ENCODE results near the gene ARHGAP15.

The ARHGAP15 gene

GRCh38 chr2:143264851-143265250 is 135.6 kb downstream of the ARHGAP15 start:
- TF ChIP-seq CTCF (IDR thresholded peaks at IDR 0.05), result no peak
- Mint-ChIP-seq H3K36me3 (ENCODE audit: low read depth) (no peaks in the 10 kb centered on the region), H3K27ac (no peak overlapping the region), H3K27me3 (ENCODE audit: low read depth, poor library complexity) (no peaks in the 10 kb centered on the region), H3K4me3 (no peak overlapping the region), H3K4me1 (no peaks in the 10 kb centered on the region), H3K9me3 (no peaks in the 10 kb centered on the region)
- DNase-seq, result no peak

- H3K27me3 Mint-ChIP-seq (ENCODE audit: low read depth, poor library complexity), result no peaks in the 10 kb centered on the region
- H3K4me1 Mint-ChIP-seq, result no peaks in the 10 kb centered on the region
- DNase-seq, result no peak
- no peaks in the 10 kb centered on the region for H3K36me3 Mint-ChIP-seq (ENCODE audit: low read depth)
- H3K27ac Mint-ChIP-seq, result no peak overlapping the region
- no peak overlapping the region for H3K4me3 Mint-ChIP-seq
- no peaks in the 10 kb centered on the region for H3K9me3 Mint-ChIP-seq
- TF ChIP-seq CTCF (IDR thresholded peaks at IDR 0.05), result no peak
Observed at GRCh38 chr2:143279672-143280071, 150.5 kb downstream of the ARHGAP15 start.

GRCh38 chr2:143280097-143280757 is 151.0 kb downstream of the ARHGAP15 start:
- no peak overlapping the region for H3K27ac Mint-ChIP-seq
- H3K9me3 Mint-ChIP-seq, result no peaks in the 10 kb centered on the region
- H3K36me3 Mint-ChIP-seq (ENCODE audit: low read depth), result no peaks in the 10 kb centered on the region
- no peaks in the 10 kb centered on the region for H3K4me1 Mint-ChIP-seq
- TF ChIP-seq CTCF (IDR thresholded peaks at IDR 0.05), result no peak
- no peak overlapping the region for H3K4me3 Mint-ChIP-seq
- DNase-seq, result no peak
- H3K27me3 Mint-ChIP-seq (ENCODE audit: low read depth, poor library complexity), result no peaks in the 10 kb centered on the region

GRCh38 chr2:143282684-143283083 is 153.5 kb downstream of the ARHGAP15 start:
- no peak for TF ChIP-seq CTCF (IDR thresholded peaks at IDR 0.05)
- Mint-ChIP-seq H3K36me3 (ENCODE audit: low read depth) (no peaks in the 10 kb centered on the region), H3K4me1 (no peaks in the 10 kb centered on the region), H3K27ac (no peak overlapping the region), H3K27me3 (ENCODE audit: low read depth, poor library complexity) (no peaks in the 10 kb centered on the region), H3K9me3 (no peaks in the 10 kb centered on the region), H3K4me3 (no peak overlapping the region)
- DNase-seq, result peak; percentile 8

GRCh38 chr2:143284087-143284675 is 155.0 kb downstream of the ARHGAP15 start:
- peak; percentile 74 for TF ChIP-seq CTCF (IDR thresholded peaks at IDR 0.05)
- Mint-ChIP-seq H3K27me3 (ENCODE audit: low read depth, poor library complexity) (no peaks in the 10 kb centered on the region), H3K27ac (no peak overlapping the region), H3K4me1 (no peaks in the 10 kb centered on the region), H3K4me3 (no peak overlapping the region), H3K36me3 (ENCODE audit: low read depth) (no peaks in the 10 kb centered on the region), H3K9me3 (no peaks in the 10 kb centered on the region)
- peak; percentile 13 for DNase-seq

GRCh38 chr2:143289025-143289424 is 159.8 kb downstream of the ARHGAP15 start:
- no peak for TF ChIP-seq CTCF (IDR thresholded peaks at IDR 0.05)
- no peaks in the 10 kb centered on the region for H3K4me1 Mint-ChIP-seq
- DNase-seq, result no peak
- H3K36me3 Mint-ChIP-seq (ENCODE audit: low read depth), result no peaks in the 10 kb centered on the region
- H3K27ac Mint-ChIP-seq, result no peak overlapping the region
- no peak overlapping the region for H3K4me3 Mint-ChIP-seq
- H3K9me3 Mint-ChIP-seq, result no peaks in the 10 kb centered on the region
- no peaks in the 10 kb centered on the region for H3K27me3 Mint-ChIP-seq (ENCODE audit: low read depth, poor library complexity)
